NCI-H460 (cell line): ENCODE data around the gene DUSP19. TPM values are rescaled to one million over a fixed set of nuclear protein-coding genes. Genes with fewer than 3 reads are reported as not detected.
A peak's percentile ranks its signal among the peaks of the same experiment; 100 is the strongest.
"Not testable (repeated sequence)": the region's sequence is repeated elsewhere in the genome, so short reads cannot be mapped to it uniquely, and the experiment has no call there.

ENCODE experiments used
- DNase-seq: peaks from one replicate; pipeline ENCODE4 v3.0.0-alpha.2; 2016; ENCODE audit warnings: low read depth; ENCODE audit errors: extremely low read depth
- polyA plus RNA-seq: library from polyadenylated mRNA; depleted of rRNA; stranded (reverse); fragments of >200 nt; gene quantifications from 2 replicates; pipeline ENCODE4 v1.2.3, GENCODE V29; 2014; cell fraction: nucleus; rRNA removed
- total RNA-seq: library from RNA; depleted of rRNA; stranded (reverse); fragments of >200 nt; shearing (Covaris generic); gene quantifications from 2 replicates; pipeline ENCODE4 v1.2.3, GENCODE V29; 2014; rRNA removed

Gene DUSP19, protein sequence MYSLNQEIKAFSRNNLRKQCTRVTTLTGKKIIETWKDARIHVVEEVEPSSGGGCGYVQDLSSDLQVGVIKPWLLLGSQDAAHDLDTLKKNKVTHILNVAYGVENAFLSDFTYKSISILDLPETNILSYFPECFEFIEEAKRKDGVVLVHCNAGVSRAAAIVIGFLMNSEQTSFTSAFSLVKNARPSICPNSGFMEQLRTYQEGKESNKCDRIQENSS
- total RNA-seq = 2.1 and 3.5 TPM in 2 replicates
- polyA plus RNA-seq = 1.3 and 3.5 TPM in 2 replicates

DNA sequence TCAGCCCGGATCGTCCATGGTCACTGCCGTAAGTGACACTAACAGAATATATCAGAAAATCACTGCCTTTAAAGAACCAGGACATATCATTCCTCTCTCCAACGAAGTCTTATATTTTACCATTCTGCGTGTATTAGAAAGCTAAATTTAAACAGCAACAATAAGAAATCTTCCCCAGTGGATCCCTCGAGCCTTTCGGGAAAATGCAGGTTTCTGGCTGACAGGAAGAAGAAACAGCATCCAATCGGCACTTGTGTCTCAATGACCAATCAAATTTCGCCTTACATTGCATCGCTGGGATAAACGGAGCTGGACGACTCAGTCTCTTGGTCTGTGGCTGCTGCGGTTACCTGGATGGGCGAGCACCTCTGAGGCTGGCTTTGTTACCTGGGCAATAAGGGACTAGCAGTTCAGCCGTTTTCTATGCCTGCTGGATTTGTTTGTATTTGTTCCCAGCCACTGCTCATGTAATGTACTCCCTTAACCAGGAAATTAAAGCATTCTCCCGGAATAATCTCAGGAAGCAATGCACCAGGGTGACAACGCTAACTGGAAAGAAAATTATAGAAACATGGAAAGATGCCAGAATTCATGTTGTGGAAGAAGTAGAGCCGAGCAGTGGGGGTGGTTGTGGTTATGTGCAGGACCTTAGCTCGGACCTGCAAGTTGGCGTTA is at the start of gene DUSP19:
TSS of gene DUSP19 (plus strand) at position 284 of the 675 bp plus-strand sequence. CDS start at position 471, 187 bp downstream.
- DNase-seq = peak; percentile 94

DNA sequence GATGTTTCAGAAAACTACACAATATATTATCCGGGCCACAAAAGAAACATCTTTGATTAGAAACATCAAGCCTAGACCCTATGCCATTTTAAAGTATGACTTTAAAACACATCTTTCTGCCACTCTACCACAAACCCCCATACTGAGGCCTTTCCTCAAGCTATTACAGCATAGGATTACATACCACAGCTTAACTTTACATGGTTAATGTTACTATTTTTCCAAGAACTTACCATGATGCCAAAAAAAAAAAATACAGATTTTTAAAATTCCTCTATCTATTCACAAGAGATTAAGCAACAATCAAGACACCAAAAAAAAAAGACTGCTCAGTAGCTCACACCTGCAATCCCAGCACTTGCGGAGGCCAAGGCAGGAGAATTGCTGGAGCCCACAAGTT is 49.3 kb upstream of the DUSP19 start:
- no peak for DNase-seq

DNA sequence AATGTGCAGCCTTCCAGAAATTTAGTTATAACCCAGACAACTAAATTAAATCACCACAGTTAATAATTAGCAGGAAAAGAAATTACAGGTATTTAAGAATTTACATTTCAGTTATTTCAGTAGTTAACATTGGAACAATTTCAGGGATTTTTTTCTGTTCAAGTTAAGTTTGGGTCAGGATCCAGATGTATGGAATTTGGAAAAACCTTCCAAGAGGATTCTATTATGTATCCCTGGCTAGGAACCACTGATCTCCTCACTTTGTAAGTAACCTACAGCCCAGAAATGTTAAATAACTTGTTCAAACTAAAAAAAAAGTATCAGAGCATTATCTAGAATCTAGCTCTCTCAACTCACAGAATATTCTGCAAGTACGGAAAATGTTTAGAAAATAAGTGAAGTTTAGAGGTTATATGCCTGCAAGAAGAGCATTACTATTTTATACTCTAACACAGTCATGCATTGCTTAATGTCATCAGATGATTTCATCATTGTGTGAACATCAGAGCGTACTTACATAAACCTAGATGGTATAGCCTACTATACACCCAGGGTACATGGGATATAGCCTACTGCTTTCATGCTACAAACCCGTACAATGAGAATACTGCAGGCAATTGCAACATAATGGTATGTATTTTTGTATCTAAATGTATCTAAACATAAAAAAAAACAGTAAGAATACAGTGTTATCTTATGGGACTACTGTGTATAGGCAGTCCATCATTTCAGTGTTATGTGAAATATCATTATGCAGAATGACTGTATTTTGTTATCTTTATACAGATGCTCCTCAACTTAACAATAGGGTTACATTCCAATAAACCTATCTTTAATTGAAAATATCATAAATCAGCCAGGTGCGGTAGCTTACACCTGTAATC is 46.4 kb upstream of the DUSP19 start:
- DNase-seq = peak; percentile 54

DNA sequence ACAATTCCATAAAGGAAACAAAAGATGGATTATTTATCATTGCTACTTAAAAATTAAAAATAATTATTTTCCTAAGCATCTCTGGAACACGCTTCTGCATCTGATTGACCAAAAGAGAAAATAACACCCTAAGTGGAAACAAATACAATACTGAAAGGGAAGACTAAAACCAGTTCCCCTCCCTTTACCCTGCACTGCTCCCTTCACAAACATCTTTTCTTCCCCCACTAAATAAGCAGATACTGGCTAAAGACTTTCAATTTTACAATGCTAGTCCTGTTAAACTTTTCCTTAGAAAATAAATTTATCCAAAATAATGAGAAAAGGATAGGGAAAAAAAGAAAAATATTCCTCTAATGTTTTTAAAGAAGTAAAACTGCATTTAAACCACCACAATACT is 44.6 kb upstream of the DUSP19 start:
- DNase-seq = no peak

DNA sequence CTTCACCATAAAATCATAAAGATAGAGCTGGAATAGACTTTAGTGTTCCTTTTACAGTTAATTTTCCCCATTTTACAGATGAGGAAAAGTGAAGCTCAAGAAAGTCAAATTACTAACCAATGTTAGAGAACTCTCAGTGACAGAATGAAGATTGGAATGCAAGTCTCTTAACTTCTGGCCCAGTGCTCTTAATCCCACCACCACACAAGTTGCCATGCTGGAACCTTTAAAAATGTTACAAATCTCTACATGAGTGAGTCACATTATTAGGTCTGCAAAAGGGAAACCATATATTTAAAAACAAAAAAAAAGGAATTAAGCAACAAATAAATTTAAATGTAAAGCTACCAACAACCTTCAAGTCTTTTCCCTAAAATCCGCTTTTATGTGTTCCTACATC is 43.7 kb upstream of the DUSP19 start:
- DNase-seq = no peak

DNA sequence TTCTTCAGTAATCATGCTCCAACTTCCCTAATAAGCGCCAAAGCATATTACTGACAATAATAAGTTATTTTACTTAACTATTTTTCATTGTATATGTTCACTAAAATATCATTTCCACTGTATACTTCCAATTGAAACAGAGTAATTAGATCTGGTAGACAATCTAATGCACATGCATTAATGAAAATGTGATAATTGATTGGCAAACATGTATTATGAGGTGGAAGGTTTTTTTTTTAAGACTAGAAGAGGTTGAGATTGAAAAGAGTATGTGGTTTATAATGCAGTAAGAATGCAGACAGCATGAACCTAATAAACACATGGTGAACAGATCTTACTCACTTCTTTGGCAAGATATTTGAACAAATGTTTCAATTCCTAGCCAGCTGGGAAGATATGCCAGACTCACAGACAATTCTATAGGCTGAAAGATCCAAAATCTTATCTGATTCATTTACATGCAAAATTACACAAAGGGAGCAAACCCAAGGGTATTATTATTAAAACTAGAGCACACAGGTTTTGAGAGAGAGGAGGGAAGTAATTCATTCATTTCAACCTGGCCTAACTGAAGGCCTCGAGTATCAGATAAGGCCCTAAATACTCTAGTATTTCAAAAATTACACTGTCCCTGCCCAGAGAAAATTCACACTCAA is 43.1 kb upstream of the DUSP19 start:
- no peak for DNase-seq

DNA sequence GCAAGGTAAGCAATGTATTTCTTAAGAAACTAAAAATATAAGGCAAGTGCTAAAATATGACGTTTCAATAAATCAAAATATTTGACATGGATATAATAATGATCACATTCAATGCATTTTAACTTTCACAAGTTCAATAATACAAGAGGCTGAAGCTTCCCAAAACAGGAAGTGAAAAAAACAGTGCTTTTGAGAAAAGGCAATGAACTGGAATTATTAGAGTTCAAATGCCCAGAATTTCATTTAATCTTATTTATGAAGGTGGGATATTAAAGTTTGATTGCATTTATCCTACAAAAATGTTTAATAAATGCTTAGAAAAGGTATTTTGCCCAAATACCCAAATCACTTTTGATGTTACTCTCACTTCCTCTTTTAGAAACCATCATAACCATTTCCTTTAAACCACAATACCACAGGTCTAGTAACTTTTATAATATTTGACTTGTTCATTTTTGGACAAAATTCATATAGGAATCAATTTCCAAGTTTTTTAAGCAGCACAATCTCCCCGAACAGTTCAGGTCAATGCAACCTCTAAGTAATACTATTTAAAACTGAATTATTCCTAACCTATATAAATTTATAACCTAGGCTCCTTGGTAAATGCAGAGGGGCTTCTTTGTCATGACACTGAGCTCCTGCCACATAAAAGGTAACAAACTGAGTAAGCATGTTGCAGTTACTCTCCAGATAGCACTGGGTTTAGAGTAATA is 42.4 kb upstream of the DUSP19 start:
- no peak for DNase-seq

DNA sequence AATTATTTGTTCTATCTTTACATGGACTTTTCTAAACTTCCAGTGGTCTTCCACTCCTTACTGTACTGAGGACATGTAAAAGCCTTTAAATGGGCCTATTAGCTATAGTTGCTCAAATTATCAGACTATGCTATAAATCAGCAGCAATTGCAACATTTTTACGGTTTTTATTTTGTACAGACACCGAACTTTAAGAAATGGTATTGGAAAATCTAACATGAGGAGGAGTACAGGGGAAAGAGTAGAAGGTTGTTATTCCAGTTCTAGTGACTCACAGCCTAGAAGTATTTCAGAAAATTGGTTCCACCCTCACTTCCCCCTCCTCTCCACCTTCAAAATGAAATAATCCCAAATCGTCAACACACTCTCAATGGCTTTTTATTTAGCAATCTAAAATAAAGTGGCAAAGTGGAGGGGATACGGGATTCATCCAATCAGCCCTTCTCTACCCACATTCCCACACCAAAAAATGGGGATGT is 41.4 kb upstream of the DUSP19 start:
- DNase-seq = peak; percentile 12

DNA sequence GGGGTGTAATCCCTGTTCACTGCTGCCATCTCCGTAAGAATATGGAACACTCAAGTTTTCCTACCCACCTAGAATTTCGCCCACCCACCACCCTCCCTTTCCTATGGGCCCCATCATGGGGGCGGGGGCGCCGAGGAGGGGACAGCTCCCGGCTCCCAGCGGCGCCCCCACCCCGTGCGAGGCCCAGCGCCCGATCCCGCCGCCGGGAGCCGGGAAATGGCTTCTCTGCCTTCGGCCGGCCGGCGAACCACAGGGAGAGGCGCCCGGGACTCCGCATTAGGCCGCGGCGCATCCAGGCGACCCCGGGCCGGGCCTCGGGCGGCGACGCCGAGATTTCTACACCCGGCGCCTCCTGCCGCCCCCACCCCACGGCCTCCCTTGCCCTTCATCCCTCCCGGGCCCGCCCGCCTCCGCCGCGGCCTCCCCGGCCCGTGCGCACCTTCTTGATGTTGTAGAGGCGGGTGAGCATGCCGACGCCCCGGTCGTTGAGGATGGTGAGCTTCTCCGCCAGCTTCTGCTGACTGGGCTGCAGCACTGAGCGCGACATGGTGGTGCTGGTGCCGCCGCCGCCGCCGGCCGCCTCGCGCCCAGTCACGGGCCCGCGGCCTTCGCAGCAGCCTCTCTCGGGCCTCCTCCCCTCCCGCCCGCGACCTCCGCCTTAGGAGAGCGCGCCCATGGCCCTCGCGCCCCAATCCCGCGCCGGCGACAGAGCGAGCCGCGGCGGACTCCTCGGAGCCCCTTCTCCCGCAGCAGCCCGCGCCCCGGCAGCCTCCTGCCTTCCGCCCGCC is 40.8 kb upstream of the DUSP19 start:
- DNase-seq = peak; percentile 14

DNA sequence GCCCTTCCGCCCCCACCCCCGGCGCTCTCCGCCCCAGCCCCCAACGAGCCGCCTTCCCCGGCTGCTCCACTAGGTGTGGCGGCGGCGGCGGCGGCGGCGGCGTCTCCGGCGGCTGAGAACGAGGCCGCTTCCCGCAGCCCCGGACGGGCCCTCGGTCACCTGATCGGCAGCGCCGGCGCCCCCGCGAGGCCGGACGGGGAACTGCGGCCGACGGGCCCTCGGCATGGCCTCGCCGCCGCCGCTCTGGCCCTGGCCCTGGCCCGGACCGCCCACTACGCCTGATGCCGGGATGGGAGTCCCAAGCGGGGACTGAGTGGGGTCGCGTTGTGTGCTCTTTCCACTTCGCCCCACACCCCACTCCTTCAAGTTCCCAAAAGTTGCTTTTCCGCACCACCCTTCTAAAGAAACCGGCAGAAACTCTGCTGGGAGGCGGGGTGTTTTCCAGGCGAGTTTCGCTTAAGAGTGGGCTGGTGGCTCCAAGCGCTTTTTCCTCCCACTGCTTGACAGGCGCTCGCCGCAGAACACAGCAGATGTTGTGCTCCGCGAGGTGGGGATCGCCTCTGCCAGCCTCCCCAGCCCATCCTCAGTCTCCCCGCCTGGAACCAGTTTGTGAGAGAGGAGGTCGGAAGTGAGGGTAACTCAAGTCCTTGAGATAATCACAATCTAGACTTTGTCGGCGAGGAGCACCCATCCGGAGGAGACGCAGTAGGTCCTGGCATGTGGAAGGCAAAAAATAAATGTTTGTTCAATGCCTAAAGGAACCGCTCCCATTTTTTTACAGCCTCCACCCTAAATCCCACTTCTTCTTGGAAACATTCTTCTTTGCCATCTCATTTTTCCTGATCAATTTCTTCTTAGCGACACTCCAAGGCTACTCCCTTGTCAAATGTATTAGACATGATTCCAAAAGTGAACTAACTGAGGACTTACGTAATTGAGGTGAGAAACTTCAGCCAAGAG is 39.9 kb upstream of the DUSP19 start, which contains the start of gene NCKAP1:
TSS of gene NCKAP1 (minus strand) at position 117 of the 960 bp plus-strand sequence. CDS start 358 bp downstream, outside the sequence.
- peak; percentile 88 for DNase-seq

DNA sequence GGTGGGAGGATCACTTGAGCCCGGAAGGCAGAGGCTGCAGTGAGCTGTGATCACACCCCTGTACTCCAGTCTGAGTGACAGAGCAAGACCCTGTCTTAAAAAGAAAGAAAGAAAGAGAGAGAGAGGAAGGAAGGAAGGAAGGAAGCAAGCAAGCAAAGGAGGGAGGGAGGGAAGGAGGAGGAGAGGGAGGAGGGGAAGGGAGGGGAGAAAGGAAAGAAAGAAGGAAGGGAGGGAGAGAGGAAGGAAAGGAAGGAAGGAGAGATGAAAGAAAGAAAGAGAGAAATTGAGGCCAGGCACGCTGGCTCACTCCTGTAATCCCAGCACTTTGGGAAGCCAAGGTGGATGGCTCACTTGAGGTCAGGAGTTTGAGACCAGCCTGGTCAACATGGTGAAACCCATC is 37.9 kb upstream of the DUSP19 start:
- DNase-seq = no peak

DNA sequence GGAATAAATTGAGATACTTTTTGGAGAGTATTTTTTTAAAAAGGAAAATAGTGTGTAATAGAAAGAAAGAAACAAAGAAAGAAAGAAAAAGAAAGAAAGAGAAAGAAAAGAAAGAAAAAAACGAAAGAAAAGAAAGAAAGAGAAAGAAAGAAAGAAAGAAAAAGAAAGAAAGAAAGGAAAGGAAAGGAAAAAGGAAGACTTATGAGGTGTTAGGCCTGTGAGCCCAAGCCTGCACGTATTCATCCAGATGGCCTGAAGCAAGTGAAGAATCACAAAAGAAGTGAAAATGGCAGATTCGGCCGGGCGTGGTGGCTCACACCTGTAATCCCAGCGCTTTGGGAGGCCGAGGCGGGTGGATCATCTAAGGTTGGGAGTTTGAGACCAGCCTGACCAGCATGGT is 35.0 kb upstream of the DUSP19 start:
- DNase-seq = not testable (repeated sequence)

DNA sequence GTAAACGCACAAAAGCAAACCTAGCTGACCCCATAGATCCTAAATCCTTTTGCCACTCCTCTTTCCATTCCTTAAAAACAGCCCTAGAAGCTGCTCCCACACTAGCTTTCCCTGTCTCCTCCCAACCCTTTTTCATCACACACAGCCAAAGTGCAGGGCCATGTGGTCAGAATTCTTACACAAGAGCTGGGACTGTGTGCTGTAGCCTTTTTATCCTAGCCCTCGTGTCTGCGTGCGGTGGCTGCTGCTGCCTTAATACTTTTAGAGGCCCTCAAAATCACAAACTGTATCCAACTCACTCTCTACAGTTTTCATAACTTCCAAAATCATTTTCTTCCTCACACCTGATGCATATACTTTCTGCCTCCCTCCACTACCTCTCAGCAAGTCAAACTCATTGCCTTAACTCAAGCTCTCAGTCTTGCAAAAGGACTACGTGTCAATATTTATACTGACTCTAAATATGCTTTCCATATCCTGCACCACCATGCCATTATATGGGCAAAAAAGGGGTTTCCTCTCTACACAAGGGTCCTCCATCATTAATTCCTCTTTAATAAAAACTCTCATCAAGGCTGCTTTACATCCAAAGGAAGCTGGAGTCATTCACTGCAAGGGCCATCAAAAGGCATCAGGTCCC is 30.9 kb upstream of the DUSP19 start:
- DNase-seq = not testable (repeated sequence)

DNA sequence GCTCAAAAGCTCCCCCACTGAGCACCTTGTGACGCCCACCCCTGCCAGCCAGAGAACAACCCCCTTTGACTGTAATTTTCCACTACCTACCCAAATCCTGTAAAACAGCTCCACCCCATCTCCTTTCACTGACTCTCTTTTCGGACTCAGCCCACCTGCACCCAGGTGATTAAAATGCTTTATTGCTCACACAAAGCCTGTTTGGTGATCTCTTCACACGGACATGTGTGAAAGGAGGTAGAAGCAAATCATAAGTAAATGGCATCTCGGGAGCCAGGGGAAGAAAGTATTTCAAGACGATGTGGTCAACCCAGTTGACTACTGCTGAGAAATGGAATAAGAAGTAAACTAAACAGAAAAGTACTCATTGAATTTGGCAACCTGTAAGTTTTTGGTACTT is 29.1 kb upstream of the DUSP19 start:
- no peak for DNase-seq

DNA sequence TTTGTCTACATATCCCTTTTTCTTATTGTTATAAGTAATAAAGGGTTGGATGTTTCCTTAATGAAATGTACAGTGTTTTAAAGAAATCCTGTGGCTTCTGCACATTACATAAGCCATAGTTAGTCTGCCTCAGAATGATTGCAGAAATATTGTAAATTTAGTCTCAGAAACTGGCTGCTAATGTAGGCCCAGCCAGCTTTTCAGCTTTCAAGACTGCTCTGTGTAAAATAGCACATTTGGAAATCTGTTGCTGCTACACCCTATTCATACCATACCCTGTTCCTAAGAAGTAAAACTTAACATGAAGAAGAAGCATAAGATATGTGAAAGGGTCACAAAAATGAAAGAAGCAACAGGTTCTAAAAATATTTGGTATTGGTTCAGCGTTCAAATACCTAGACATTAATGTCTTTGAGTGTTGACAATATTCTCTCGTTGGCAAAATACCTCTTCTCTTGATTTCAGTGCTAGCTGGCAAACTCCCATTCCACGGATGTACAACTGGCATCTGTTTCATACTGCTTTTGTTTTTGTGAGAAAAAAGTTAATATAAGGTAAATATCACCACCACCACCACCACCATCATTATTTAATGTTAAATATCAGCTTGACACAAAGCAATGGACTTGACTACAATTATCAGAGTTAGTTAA is 21.1 kb upstream of the DUSP19 start:
- no peak for DNase-seq

DNA sequence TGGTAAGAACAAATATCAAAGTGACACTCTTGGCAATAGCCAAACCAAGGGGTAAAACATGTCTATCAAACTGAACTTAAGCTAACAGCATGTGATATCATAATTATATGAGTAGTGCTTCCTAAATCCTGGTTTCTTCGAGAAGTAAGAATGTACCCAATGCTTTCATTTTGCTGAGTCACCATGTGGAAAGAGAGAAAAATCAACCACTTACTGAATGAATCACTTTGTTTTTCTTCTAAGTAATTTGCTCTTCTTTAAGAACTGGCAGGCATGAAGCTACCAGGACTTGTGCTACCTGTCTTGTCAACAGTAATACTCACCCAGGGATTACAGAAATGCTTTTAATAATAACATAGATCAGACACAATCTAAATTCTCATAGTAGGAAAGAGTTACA is 19.0 kb upstream of the DUSP19 start:
- DNase-seq = peak; percentile 74
